MM.1S (cell line): Measurements from ENCODE around the gene SLC4A8.

Source experiments
- DNase-seq: peaks from one replicate; pipeline ENCODE4 v3.0.0-alpha.2; 2015
- H2AFZ ChIP-seq: fragments of 300-600 bp; sonication (generic); 2 replicates; pipeline ENCODE4 v1.6.0; 2016; ENCODE audit warnings: antibody characterized with exemption, low read length
- H3F3A ChIP-seq: fragments of 300-600 bp; sonication (generic); 2 replicates; pipeline ENCODE4 v1.6.1; 2016; ENCODE audit warnings: mild to moderate bottlenecking, antibody characterized with exemption, low read length, moderate library complexity, mixed read lengths; ENCODE audit not compliant: insufficient read depth
- H3K27ac ChIP-seq: fragments of 300-600 bp; sonication (generic); 2 replicates; pipeline ENCODE4 v1.5.1; 2016; ENCODE audit warnings: mild to moderate bottlenecking, low read length
- H3K27me3 ChIP-seq: fragments of 300-600 bp; sonication (generic); replicated peaks from 2 replicates; pipeline ENCODE4 v1.6.0; 2016; ENCODE audit warnings: low read length; ENCODE audit not compliant: insufficient read depth
- H3K36me3 ChIP-seq: fragments of 300-600 bp; sonication (generic); replicated peaks from 2 replicates; pipeline ENCODE4 v1.6.1; 2016; ENCODE audit warnings: mild to moderate bottlenecking, low read length, mixed read lengths; ENCODE audit not compliant: insufficient read depth
- H3K4me1 ChIP-seq: fragments of 300-600 bp; sonication (generic); 2 replicates; pipeline ENCODE4 v1.6.1; 2016; ENCODE audit warnings: low read length, mixed read lengths
- H3K4me2 ChIP-seq: fragments of 300-600 bp; sonication (generic); 2 replicates; pipeline ENCODE4 v1.6.0; 2016; ENCODE audit warnings: low read depth, low read length
- H3K4me3 ChIP-seq: fragments of 300-600 bp; sonication (generic); 2 replicates; pipeline ENCODE4 v1.5.1; 2016; ENCODE audit warnings: low read length, mixed read lengths
- H3K79me2 ChIP-seq: fragments of 300-600 bp; sonication (generic); 2 replicates; pipeline ENCODE4 v1.6.1; 2016; ENCODE audit warnings: mixed run types, low read length, mixed read lengths
- H3K9ac ChIP-seq: fragments of 300-600 bp; sonication (generic); 2 replicates; pipeline ENCODE4 v1.6.1; 2016; ENCODE audit warnings: low read length, mixed read lengths
- H3K9me2 ChIP-seq: fragments of 300-600 bp; sonication (generic); replicated peaks from 2 replicates; pipeline ENCODE4 v1.6.1; 2016; ENCODE audit warnings: mild to moderate bottlenecking, low read length, mixed read lengths; ENCODE audit not compliant: insufficient read depth
- H3K9me3 ChIP-seq: fragments of 300-600 bp; sonication (generic); replicated peaks from 2 replicates; pipeline ENCODE4 v1.6.1; 2016; ENCODE audit warnings: mild to moderate bottlenecking, low read length, mixed read lengths; ENCODE audit not compliant: insufficient read depth
- H4K20me1 ChIP-seq: fragments of 300-600 bp; sonication (generic); 2 replicates; pipeline ENCODE4 v1.6.1; 2016; ENCODE audit warnings: mild to moderate bottlenecking, low read length, moderate library complexity, mixed read lengths; ENCODE audit not compliant: insufficient read depth
- EZH2 ChIP-seq: fragments of 300-600 bp; sonication (generic); optimal IDR thresholded peaks from 2 replicates; pipeline ENCODE3; 2017; ENCODE audit warnings: low read depth, mild to moderate bottlenecking, antibody characterized with exemption, low read length, mixed read lengths
- EZH2phosphoT487 ChIP-seq: fragments of 300-600 bp; sonication (generic); IDR thresholded peaks from 2 replicates; pipeline ENCODE4 v1.6.1; 2018; ENCODE audit warnings: antibody characterized with exemption, low read length
- TF ChIP-seq, protein P1 (sequence below): fragments of 300-600 bp; sonication (generic); IDR thresholded peaks from 2 replicates; pipeline ENCODE4 v1.5.1; 2016; ENCODE audit warnings: antibody characterized with exemption, low read length, mixed read lengths

The SLC4A8 gene

DNA sequence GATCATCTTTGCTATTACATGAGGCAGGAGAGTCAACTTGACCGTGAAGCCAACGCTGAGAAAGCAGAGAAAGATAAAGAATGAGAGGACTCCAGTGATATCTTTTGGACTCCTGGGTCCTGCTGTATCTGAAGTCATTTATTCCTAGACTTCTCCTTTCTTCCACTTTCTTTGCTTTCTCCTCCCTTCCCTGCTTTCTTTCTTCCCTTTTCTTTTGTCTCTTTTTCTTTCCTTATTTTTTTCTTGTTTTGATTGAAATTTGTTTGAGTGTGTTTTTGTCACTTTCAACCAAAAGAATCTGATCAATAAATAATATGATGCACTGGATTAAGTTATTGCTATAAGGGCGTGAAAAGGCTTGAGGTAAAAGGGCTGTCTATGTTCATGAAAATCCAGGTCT is 20.0 kb upstream of the SLC4A8 start:
- Histone ChIP-seq H3F3A (no peaks in the 10 kb centered on the region), H3K36me3 (no peaks in the 10 kb centered on the region), H4K20me1 (no peaks in the 10 kb centered on the region), H3K9me3 (no peaks in the 10 kb centered on the region), H3K27me3 (no peaks in the 10 kb centered on the region), H3K27ac (no peak overlapping the region), H3K9ac (no peak overlapping the region), H2AFZ (no peak overlapping the region), H3K4me1 (no peaks in the 10 kb centered on the region), H3K4me3 (no peak overlapping the region), H3K9me2 (no peaks in the 10 kb centered on the region), H3K79me2 (no peaks in the 10 kb centered on the region), H3K4me2 (no peak overlapping the region)
- no peak for DNase-seq
- TF ChIP-seq EZH2 (no peak), EZH2phosphoT487 (no peak)
- TF ChIP-seq, protein P1, sequence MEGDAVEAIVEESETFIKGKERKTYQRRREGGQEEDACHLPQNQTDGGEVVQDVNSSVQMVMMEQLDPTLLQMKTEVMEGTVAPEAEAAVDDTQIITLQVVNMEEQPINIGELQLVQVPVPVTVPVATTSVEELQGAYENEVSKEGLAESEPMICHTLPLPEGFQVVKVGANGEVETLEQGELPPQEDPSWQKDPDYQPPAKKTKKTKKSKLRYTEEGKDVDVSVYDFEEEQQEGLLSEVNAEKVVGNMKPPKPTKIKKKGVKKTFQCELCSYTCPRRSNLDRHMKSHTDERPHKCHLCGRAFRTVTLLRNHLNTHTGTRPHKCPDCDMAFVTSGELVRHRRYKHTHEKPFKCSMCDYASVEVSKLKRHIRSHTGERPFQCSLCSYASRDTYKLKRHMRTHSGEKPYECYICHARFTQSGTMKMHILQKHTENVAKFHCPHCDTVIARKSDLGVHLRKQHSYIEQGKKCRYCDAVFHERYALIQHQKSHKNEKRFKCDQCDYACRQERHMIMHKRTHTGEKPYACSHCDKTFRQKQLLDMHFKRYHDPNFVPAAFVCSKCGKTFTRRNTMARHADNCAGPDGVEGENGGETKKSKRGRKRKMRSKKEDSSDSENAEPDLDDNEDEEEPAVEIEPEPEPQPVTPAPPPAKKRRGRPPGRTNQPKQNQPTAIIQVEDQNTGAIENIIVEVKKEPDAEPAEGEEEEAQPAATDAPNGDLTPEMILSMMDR, result no peak

DNA sequence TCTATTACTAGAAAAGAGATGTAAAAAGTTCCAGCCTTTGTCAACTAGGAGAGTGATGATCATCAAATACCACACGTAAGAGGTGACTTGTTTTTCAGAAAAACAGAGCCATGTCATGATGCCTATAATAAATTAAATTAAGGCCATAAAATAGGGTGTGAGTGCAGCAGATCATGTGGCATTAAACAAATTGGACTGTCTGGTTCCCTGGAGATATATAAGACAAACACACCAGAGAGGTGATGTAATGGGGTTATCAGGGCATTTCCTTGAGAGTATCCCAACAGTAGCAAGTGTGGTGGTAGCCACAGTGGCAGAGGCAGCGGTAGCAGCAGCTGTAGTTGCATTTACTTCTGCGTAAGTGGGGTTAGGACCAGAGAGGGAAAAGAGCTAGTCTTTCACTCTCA is 18.8 kb upstream of the SLC4A8 start:
- Histone ChIP-seq H2AFZ (no peak overlapping the region), H3K27me3 (no peaks in the 10 kb centered on the region), H3K36me3 (no peaks in the 10 kb centered on the region), H3K9ac (no peak overlapping the region), H4K20me1 (no peaks in the 10 kb centered on the region), H3F3A (no peaks in the 10 kb centered on the region), H3K27ac (no peak overlapping the region), H3K4me1 (no peaks in the 10 kb centered on the region), H3K79me2 (no peaks in the 10 kb centered on the region), H3K9me3 (no peaks in the 10 kb centered on the region), H3K9me2 (no peaks in the 10 kb centered on the region), H3K4me3 (no peak overlapping the region), H3K4me2 (no peak overlapping the region)
- TF ChIP-seq, protein P1, result no peak
- DNase-seq, result no peak

DNA sequence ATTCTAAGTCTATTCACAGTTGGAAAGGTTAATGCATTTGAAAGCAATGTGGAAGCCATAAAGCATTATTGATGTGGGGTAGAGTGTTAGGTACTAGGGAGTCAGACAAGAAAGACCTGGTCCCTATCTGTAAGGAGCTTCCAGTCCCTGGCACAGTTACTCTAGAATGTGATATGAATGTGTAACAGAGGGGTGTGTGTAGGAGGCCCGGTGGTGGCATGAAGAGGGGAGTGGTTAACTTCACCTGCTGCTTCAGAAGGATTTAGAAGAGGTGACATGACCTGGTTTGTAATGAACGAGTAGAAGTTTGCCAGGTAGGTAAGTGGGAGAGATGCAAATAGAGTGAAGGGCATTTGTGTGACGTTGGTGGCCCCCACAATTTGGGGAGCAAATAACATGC is 18.3 kb upstream of the SLC4A8 start:
- no peaks in the 10 kb centered on the region for H3K36me3 ChIP-seq
- no peaks in the 10 kb centered on the region for H3K9me2 ChIP-seq
- H3K9ac ChIP-seq, result no peak overlapping the region
- no peak overlapping the region for H2AFZ ChIP-seq
- no peak overlapping the region for H3K4me2 ChIP-seq
- no peaks in the 10 kb centered on the region for H3K79me2 ChIP-seq
- TF ChIP-seq, protein P1, result no peak
- TF ChIP-seq EZH2phosphoT487 (no peak), EZH2 (no peak)
- no peak overlapping the region for H3K27ac ChIP-seq
- no peak for DNase-seq
- no peaks in the 10 kb centered on the region for H3K9me3 ChIP-seq
- H3K27me3 ChIP-seq, result no peaks in the 10 kb centered on the region
- H3K4me3 ChIP-seq, result no peak overlapping the region
- no peaks in the 10 kb centered on the region for H3F3A ChIP-seq
- no peaks in the 10 kb centered on the region for H3K4me1 ChIP-seq
- no peaks in the 10 kb centered on the region for H4K20me1 ChIP-seq

DNA sequence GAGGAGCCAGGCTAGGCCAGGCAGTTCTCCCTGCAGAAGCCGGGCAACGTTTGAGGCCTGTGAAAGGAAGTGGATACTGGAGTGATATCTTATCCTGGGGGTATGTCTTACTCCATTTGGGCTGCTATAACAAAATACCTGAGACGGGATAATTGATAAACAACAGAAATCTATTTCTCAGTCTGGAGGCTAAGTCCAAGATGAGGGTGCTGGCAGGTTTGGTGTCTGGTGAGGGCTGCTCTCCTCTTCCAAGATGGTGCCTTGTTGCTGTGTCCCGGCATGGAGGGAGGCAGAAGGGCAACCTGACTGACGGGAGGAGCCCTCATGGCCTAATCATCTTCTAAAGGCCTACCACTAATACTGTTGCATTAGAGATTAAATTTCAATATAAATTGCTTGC is 17.8 kb upstream of the SLC4A8 start:
- no peak for DNase-seq
- TF ChIP-seq, protein P1, result no peak
- TF ChIP-seq EZH2phosphoT487, result no peak
- TF ChIP-seq EZH2, result no peak
- H3F3A ChIP-seq, result no peaks in the 10 kb centered on the region
- no peaks in the 10 kb centered on the region for H3K9me3 ChIP-seq
- H3K27ac ChIP-seq, result no peak overlapping the region
- no peaks in the 10 kb centered on the region for H4K20me1 ChIP-seq
- no peaks in the 10 kb centered on the region for H3K4me1 ChIP-seq
- H3K27me3 ChIP-seq, result no peaks in the 10 kb centered on the region
- no peaks in the 10 kb centered on the region for H3K36me3 ChIP-seq
- H3K4me2 ChIP-seq, result no peak overlapping the region
- no peaks in the 10 kb centered on the region for H3K79me2 ChIP-seq
- no peaks in the 10 kb centered on the region for H3K9me2 ChIP-seq
- no peak overlapping the region for H3K9ac ChIP-seq
- H3K4me3 ChIP-seq, result no peak overlapping the region
- H2AFZ ChIP-seq, result no peak overlapping the region
